LNCaP clone FGC (cell line): ENCODE data around the gene RTN4RL1.
A peak's percentile ranks its signal among the peaks of the same experiment; 100 is the strongest.

Source experiments
- DNase-seq: peaks from one replicate; pipeline ENCODE4 v3.0.0-alpha.2; 2011; ENCODE audit warnings: low read depth
- H3K4me3 ChIP-seq: 2 replicates; pipeline ENCODE4 v1.5.1; 2011; ENCODE audit warnings: mild to moderate bottlenecking, low read depth, low read length, control low read depth
- CTCF ChIP-seq: IDR thresholded peaks from 2 replicates; pipeline ENCODE4 v1.5.1; 2012; ENCODE audit warnings: mild to moderate bottlenecking; ENCODE audit not compliant: control insufficient read depth, insufficient read depth; ENCODE audit errors: extremely low read depth

The RTN4RL1 gene

GRCh38 chr17:2004435-2004952 lies 20.6 kb downstream of the RTN4RL1 start:
- TF ChIP-seq CTCF, result no peak
- H3K4me3 ChIP-seq, result no peak overlapping the region
- no peak for DNase-seq

- H3K4me3 ChIP-seq, result no peak overlapping the region
- TF ChIP-seq CTCF, result no peak
- no peak for DNase-seq
Observed at GRCh38 chr17:2003525-2003924, 21.6 kb downstream of the RTN4RL1 start.

- no peak for TF ChIP-seq CTCF
- DNase-seq, result no peak
- H3K4me3 ChIP-seq, result no peak overlapping the region
Observed at GRCh38 chr17:2002767-2003329, 22.3 kb downstream of the RTN4RL1 start.

- H3K4me3 ChIP-seq, result no peak overlapping the region
- DNase-seq, result peak; percentile 70
- TF ChIP-seq CTCF, result no peak
Observed at GRCh38 chr17:1999557-2000251, 25.4 kb downstream of the RTN4RL1 start.

GRCh38 chr17:1997927-1998742 lies 27.0 kb downstream of the RTN4RL1 start:
- no peak for DNase-seq
- H3K4me3 ChIP-seq, result no peak overlapping the region
- TF ChIP-seq CTCF, result no peak

- no peak for TF ChIP-seq CTCF
- H3K4me3 ChIP-seq, result no peak overlapping the region
- peak; percentile 63 for DNase-seq
Observed at GRCh38 chr17:1997289-1997926, 27.7 kb downstream of the RTN4RL1 start.
